Measurements from ENCODE around the gene PARP14. TPM values are rescaled to one million over a fixed set of nuclear protein-coding genes. Genes with fewer than 3 reads are reported as not detected.
"Not testable (repeated sequence)": the region's sequence is repeated elsewhere in the genome, so short reads cannot be mapped to it uniquely, and the experiment has no call there.

PARP14 gene
- total RNA-seq, 2 donors from 2014 or later, result 22.8 to 35.9 TPM

GRCh38 chr3:122694966-122695365 lies 14.3 kb downstream of the PARP14 start:
- TF ChIP-seq, protein P1, sequence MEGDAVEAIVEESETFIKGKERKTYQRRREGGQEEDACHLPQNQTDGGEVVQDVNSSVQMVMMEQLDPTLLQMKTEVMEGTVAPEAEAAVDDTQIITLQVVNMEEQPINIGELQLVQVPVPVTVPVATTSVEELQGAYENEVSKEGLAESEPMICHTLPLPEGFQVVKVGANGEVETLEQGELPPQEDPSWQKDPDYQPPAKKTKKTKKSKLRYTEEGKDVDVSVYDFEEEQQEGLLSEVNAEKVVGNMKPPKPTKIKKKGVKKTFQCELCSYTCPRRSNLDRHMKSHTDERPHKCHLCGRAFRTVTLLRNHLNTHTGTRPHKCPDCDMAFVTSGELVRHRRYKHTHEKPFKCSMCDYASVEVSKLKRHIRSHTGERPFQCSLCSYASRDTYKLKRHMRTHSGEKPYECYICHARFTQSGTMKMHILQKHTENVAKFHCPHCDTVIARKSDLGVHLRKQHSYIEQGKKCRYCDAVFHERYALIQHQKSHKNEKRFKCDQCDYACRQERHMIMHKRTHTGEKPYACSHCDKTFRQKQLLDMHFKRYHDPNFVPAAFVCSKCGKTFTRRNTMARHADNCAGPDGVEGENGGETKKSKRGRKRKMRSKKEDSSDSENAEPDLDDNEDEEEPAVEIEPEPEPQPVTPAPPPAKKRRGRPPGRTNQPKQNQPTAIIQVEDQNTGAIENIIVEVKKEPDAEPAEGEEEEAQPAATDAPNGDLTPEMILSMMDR (IDR thresholded peaks at IDR 0.05), result no peak

GRCh38 chr3:122695927-122696561 lies 15.4 kb downstream of the PARP14 start:
- Histone ChIP-seq H3K9me3 (no peaks in the 10 kb centered on the region), H3K9ac (ENCODE audit: low read depth in 2 of 2, low read length in 2 of 2) (no peak overlapping the region), H3K4me1 (no peaks in the 10 kb centered on the region), H3K27ac (no peak overlapping the region), H3K36me3 (peaks cover 6% of the 10 kb centered on the region), H3K4me3 (no peak overlapping the region), H3K27me3 (no peaks in the 10 kb centered on the region)
- no peak for DNase-seq
- TF ChIP-seq, protein P1 (IDR thresholded peaks at IDR 0.05), result no peak
- intact Hi-C loops (cut with DNase I), result no loop called here

More at GRCh38 chr3:122694966-122695365, 14.3 kb downstream of the PARP14 start:
- Histone ChIP-seq H3K36me3 (peaks cover 6% of the 10 kb centered on the region), H3K27me3 (no peaks in the 10 kb centered on the region), H3K9ac (ENCODE audit: low read depth in 2 of 2, low read length in 2 of 2) (no peak overlapping the region), H3K27ac (no peak overlapping the region), H3K4me1 (no peaks in the 10 kb centered on the region), H3K4me3 (no peak overlapping the region), H3K9me3 (no peaks in the 10 kb centered on the region)
- intact Hi-C loops (cut with DNase I), result no loop called here
- DNase-seq, result no peak

DNA sequence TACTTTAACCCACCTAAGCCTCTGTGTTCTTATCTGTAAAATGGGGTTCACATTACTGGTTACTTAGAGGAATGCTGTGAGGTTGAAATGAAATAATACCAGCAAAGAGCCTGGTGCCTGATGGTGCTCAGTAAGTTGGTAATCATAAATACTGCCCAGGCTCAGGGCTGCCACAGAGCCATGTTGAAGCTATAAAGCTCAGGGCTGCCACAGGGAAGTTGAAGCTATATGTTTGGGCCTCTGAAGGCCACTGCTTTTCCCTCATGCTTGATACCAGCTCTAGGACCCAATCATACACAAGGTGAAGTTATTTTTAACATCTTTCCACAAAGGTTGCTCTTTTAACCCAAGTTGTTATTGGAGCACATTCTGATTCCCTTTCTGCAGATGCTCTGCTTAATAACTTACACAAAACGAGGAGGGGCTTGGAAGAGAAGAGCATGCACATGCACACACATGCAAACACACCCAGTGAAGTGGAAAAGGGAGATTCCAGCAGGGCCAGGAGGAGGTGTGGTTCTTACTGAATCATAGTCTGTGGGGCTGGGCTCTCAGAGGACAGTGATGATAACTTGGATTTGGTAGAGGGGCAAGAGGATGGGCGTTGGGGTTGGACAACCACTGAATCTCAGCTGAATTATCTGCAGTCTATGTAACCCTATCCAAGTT lies 17.4 kb downstream of the PARP14 start:
- no peak overlapping the region for H3K9ac ChIP-seq (ENCODE audit: low read depth in 2 of 2, low read length in 2 of 2)
- H3K27ac ChIP-seq, result no peak overlapping the region
- H3K36me3 ChIP-seq, result peaks cover 6% of the 10 kb centered on the region
- no peaks in the 10 kb centered on the region for H3K4me1 ChIP-seq
- no peak for DNase-seq
- H3K27me3 ChIP-seq, result no peaks in the 10 kb centered on the region
- no peak overlapping the region for H3K4me3 ChIP-seq
- no peaks in the 10 kb centered on the region for H3K9me3 ChIP-seq
- intact Hi-C loops (cut with DNase I), result no loop called here
- TF ChIP-seq, protein P1 (IDR thresholded peaks at IDR 0.05), result no peak

- intact Hi-C loops (cut with DNase I), result no loop called here
- H3K9me3 ChIP-seq, result no peaks in the 10 kb centered on the region
- no peak overlapping the region for H3K4me3 ChIP-seq
- peaks cover 5% of the 10 kb centered on the region for H3K36me3 ChIP-seq
- H3K9ac ChIP-seq (ENCODE audit: low read depth in 2 of 2, low read length in 2 of 2), result no peak overlapping the region
- no peaks in the 10 kb centered on the region for H3K27me3 ChIP-seq
- no peaks in the 10 kb centered on the region for H3K4me1 ChIP-seq
- TF ChIP-seq, protein P1 (IDR thresholded peaks at IDR 0.05), result no peak
- no peak for DNase-seq
- no peak overlapping the region for H3K27ac ChIP-seq
Observed at GRCh38 chr3:122700193-122700592, 19.6 kb downstream of the PARP14 start.

DNA sequence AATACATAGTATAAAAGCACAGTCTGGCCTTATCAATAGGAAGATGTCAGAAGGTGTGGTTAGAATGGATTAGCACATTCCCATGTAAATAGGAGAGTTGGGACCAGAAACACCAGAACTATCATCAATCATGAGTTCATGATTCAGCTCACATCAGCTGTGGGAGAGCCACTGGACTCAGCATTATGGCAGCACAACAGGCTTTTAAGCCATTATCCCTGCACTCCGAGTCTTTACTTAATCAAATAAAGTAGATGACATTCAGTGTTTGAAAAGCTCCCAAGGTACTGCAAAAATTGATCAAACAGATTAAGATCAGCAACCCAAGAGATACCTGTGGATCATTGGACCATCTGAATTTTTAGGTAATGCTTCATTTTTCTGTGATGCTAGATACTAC lies 24.7 kb downstream of the PARP14 start:
- TF ChIP-seq, protein P1 (IDR thresholded peaks at IDR 0.05), result no peak
- H3K9me3 ChIP-seq, result no peaks in the 10 kb centered on the region
- no peak for DNase-seq
- no peaks in the 10 kb centered on the region for H3K36me3 ChIP-seq
- intact Hi-C loops (cut with DNase I), result no loop called here
- H3K4me1 ChIP-seq, result no peaks in the 10 kb centered on the region
- no peak overlapping the region for H3K27ac ChIP-seq
- no peak overlapping the region for H3K4me3 ChIP-seq
- no peak overlapping the region for H3K9ac ChIP-seq (ENCODE audit: low read depth in 2 of 2, low read length in 2 of 2)
- no peaks in the 10 kb centered on the region for H3K27me3 ChIP-seq

DNA sequence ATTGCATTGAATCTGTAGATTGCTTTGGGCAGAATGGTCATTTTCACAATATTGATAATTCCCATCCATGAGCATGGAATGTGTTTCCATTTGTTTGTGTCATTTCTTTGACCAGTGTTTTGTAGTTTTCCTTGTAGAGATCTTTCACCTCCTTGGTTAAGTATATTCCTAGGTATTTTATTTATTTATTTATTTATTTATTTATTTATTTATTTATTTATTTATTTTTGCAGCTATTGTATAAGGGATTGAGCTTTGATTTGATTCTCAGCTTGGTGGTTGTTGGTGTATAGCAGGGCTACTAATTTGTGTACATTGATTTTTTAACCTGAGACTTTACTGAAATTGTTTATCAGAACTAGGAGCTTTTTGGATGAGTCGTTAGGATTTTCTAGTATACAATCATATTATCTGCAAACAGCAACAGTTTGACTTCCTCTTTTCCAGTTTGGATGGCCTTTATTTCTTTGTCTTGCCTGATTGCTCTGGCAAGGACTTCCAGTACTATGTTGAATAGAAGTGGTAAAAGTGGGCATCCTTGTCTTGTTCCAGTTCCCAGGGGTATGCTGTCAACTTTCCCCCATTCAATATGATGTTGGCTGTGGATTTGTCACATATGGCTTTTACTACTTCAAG lies 30.1 kb downstream of the PARP14 start:
- H3K9ac ChIP-seq (ENCODE audit: low read depth in 2 of 2, low read length in 2 of 2); intact Hi-C loops (cut with DNase I); H3K36me3 ChIP-seq; H3K9me3 ChIP-seq; H3K27me3 ChIP-seq; H3K4me3 ChIP-seq; DNase-seq; H3K4me1 ChIP-seq; H3K27ac ChIP-seq: not testable (repeated sequence)

Measured in colonic mucosa (tissue), 4 donors.